Endothelial cell of umbilical vein (primary cell): ENCODE data around the gene EOGT. TPM values are rescaled to one million over a fixed set of nuclear protein-coding genes. Genes with fewer than 3 reads are reported as not detected.

Experiments
- BruUV-seq: library from RNA; stranded (reverse); fragments of 400-500 nt; replicated peaks from 2 replicates; lab custom pipeline; 2021; lab: Mats Ljungman, UMichigan
- CTCF ChIA-PET: fragments of 300-600, 350-600 bp; sonication (Branson Sonifier 250); formaldehyde crosslinking; loops from one replicate; lab custom pipeline; 2021; ENCODE audit warnings: antibody characterized with exemption, inconsistent platforms; lab: Charles Lee
- POLR2A ChIA-PET: fragments of 300-600, 350-600 bp; sonication (Branson Sonifier 250); formaldehyde crosslinking; loops from one replicate; lab custom pipeline; 2021; ENCODE audit warnings: antibody characterized with exemption, inconsistent platforms; lab: Charles Lee
- DNase-seq: peaks from one replicate; pipeline ENCODE4 v3.0.0-alpha.2; 2011; ENCODE audit warnings: low read depth, low spot score
- FAIRE-seq: peaks from 2 replicates; lab custom pipeline; 2011; peaks lifted over from hg19 to GRCh38; lab: Jason Lieb, UNC
- H2AFZ ChIP-seq: 2 replicates; pipeline ENCODE4 v1.6.0; 2012; ENCODE audit warnings: low read depth, low read length, control low read depth, inconsistent platforms
- H3K27ac ChIP-seq: 2 replicates; pipeline ENCODE4 v1.5.1; 2011; ENCODE audit warnings: low read depth, mild to moderate bottlenecking, control low read depth, low read length, moderate library complexity; ENCODE audit not compliant: insufficient read depth
- H3K27me3 ChIP-seq, 2 experiments: 2 replicates each; pipeline versions ENCODE4 v1.6.0 to v1.6.1; 2011; ENCODE audit warnings: low read length in 2 of 2, mixed read lengths in 1 of 2; ENCODE audit not compliant: control insufficient read depth in 2 of 2, insufficient read depth in 2 of 2
- H3K36me3 ChIP-seq, 2 experiments: 2 replicates in 1 of 2; 3 replicates in 1 of 2; pipeline ENCODE4 v1.5.1; 2011; ENCODE audit warnings: low read length in 2 of 2, mild to moderate bottlenecking in 1 of 2, moderate library complexity in 1 of 2; ENCODE audit not compliant: control insufficient read depth in 2 of 2, insufficient read depth in 2 of 2; ENCODE audit errors: extremely low read depth in 1 of 2
- H3K4me1 ChIP-seq: 3 replicates; pipeline ENCODE4 v1.5.1; 2011; ENCODE audit warnings: mild to moderate bottlenecking, low read length; ENCODE audit not compliant: control insufficient read depth, insufficient read depth; ENCODE audit errors: extremely low read depth
- H3K4me2 ChIP-seq: 2 replicates; pipeline ENCODE4 v1.6.1; 2011; ENCODE audit warnings: low read length, control low read depth, mixed read lengths; ENCODE audit not compliant: insufficient read depth
- H3K4me3 ChIP-seq, 3 experiments: fragments of 200-600 bp in 1 of 3; sonication (generic), shearing (Covaris generic) in 1 of 3; replicated peaks in 1 of 3; 2 replicates each; pipeline ENCODE4 v1.5.1; 2011 to 2016; ENCODE audit warnings: control low read depth in 3 of 3, low read length in 3 of 3, mild to moderate bottlenecking in 2 of 3, inconsistent platforms in 1 of 3, low read depth in 1 of 3, moderate library complexity in 1 of 3; ENCODE audit not compliant: insufficient read depth in 1 of 3
- H3K79me2 ChIP-seq: 2 replicates; pipeline ENCODE4 v1.6.0; 2012; ENCODE audit warnings: low read length, inconsistent platforms; ENCODE audit not compliant: control insufficient read depth, insufficient read depth
- H3K9ac ChIP-seq: replicated peaks from 2 replicates; pipeline ENCODE3; 2011; ENCODE audit warnings: low read length, control low read depth; ENCODE audit not compliant: insufficient read depth; ENCODE audit errors: extremely low read depth
- H3K9me1 ChIP-seq: replicated peaks from 3 replicates; pipeline ENCODE4 v1.6.0; 2011; ENCODE audit warnings: mild to moderate bottlenecking, low read length; ENCODE audit not compliant: control insufficient read depth, insufficient read depth; ENCODE audit errors: extremely low read depth
- H3K9me3 ChIP-seq: replicated peaks from 2 replicates; pipeline ENCODE4 v1.5.1; 2012; ENCODE audit warnings: low read length, inconsistent platforms; ENCODE audit not compliant: control insufficient read depth, insufficient read depth
- H4K20me1 ChIP-seq: replicated peaks from 2 replicates; pipeline ENCODE3; 2011; ENCODE audit warnings: mild to moderate bottlenecking, low read length; ENCODE audit not compliant: control insufficient read depth, insufficient read depth; ENCODE audit errors: extremely low read depth
- EZH2 ChIP-seq: IDR thresholded peaks from 2 replicates; pipeline ENCODE4 v1.6.1; 2012; ENCODE audit warnings: borderline replicate concordance, low read depth, mild to moderate bottlenecking, moderate library complexity, low read length, inconsistent platforms; ENCODE audit not compliant: severe bottlenecking
- FOS ChIP-seq: IDR thresholded peaks from 2 replicates; pipeline ENCODE4 v1.6.1; 2011; ENCODE audit warnings: mild to moderate bottlenecking, low read length, moderate library complexity, borderline replicate concordance; ENCODE audit not compliant: insufficient read depth
- GATA2 ChIP-seq: IDR thresholded peaks from 2 replicates; pipeline ENCODE4 v1.7.0; 2011; ENCODE audit warnings: low read depth, mild to moderate bottlenecking, moderate library complexity, mixed read lengths, low read length; ENCODE audit not compliant: insufficient read length, insufficient read depth
- JUN ChIP-seq: IDR thresholded peaks from 2 replicates; pipeline ENCODE4 v1.6.1; 2011; ENCODE audit warnings: borderline replicate concordance, low read depth; ENCODE audit not compliant: insufficient read length, insufficient read depth
- MYC ChIP-seq: IDR thresholded peaks from one replicate; pipeline ENCODE4 v1.6.1; 2011; ENCODE audit warnings: mild to moderate bottlenecking, low read depth, low read length
- POLR2A ChIP-seq: IDR thresholded peaks from 2 replicates; pipeline ENCODE4 v1.6.1; 2012; ENCODE audit warnings: low read depth, mild to moderate bottlenecking, control low read depth, low read length
- POLR2AphosphoS5 ChIP-seq: IDR thresholded peaks from 2 replicates; pipeline ENCODE4 v1.6.1; 2012; ENCODE audit warnings: low read depth, mild to moderate bottlenecking, control low read depth, low read length, moderate library complexity; ENCODE audit not compliant: insufficient read depth
- dilution Hi-C: fragments of 300-500 bp; cut with MboI; formaldehyde crosslinking; loops from one replicate; pipeline ENCODE4 v1.15.0; 2019; ENCODE audit warnings: low sequenced_read_pairs; ENCODE audit not compliant: extremely low pct_ligation_motif_present
- intact Hi-C: fragments of 100-400 bp; cut with micrococcal nuclease; formaldehyde crosslinking; loops from one replicate; pipeline ENCODE4 v1.10.0; 2022
- polyA plus RNA-seq, 4 experiments: library from polyadenylated mRNA; depleted of rRNA in 3 of 4; stranded (reverse) in 3 of 4; unstranded in 1 of 4; fragments of >200 nt; gene quantifications; 2 replicates each; pipeline versions ENCODE4 v1.2.1 to v1.2.3, GENCODE V29; 2011 to 2012; ENCODE audit warnings: missing spikeins in 1 of 4
- total RNA-seq: library from RNA; stranded (reverse); gene quantifications from 2 replicates; pipeline ENCODE4 v1.2.3, GENCODE V29; 2021
- TF ChIP-seq, protein P1 (sequence below), 2 donors: IDR thresholded peaks; 1 replicate in 1 of 2; 2 replicates in 1 of 2; pipeline ENCODE4 v1.5.1; 2011; ENCODE audit warnings: low read length in 2 of 2, mild to moderate bottlenecking in 2 of 2, moderate library complexity in 2 of 2, control low read depth in 1 of 2, inconsistent platforms in 1 of 2, low read depth in 1 of 2; ENCODE audit not compliant: insufficient read depth in 1 of 2; ENCODE audit errors: extremely low read depth in 1 of 2
- TF ChIP-seq, protein P2 (sequence below): IDR thresholded peaks from 2 replicates; pipeline ENCODE4 v1.6.1; 2011; ENCODE audit not compliant: insufficient read depth, insufficient read length

EOGT gene
- total and polyA plus RNA-seq, 2 donors (not counting 3 experiments of a cell fraction or from before 2014, with no cell fraction given) = 35.6 to 99.4 TPM

DNA sequence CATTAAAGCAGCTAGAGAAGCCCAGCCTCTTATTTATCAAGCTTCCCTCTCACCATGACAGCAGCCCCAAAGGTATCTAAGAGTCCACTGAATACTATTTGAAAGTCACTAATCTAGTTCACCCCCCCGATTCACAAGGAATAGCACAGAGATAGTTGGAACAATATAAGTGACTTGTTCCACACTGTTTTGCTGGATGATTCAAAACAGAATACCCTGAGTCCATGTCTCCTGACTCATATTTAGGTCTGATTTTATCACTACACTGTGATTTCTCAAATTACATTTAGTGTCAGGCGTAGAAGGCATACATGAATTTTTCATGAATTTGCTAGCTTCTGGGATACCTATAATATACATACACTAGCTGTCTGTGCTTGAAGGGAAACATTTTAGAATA, 18.7 kb upstream of the EOGT start:
- Histone ChIP-seq H3K27ac (peak overlapping the region; percentile 96), H3K9me3 (no peaks in the 10 kb centered on the region), H3K9me1 (no peaks in the 10 kb centered on the region), H3K4me2 (peak overlapping the region; percentile 59), H3K36me3 (peaks cover 7 to 29% of the 10 kb centered on the region in 2 experiments), H3K27me3 (no peaks in the 10 kb centered on the region), H2AFZ (no peak overlapping the region), H3K4me1 (peaks cover 25% of the 10 kb centered on the region), H3K9ac (peak overlapping the region; percentile 41), H4K20me1 (no peaks in the 10 kb centered on the region), H3K79me2 (peaks cover 7% of the 10 kb centered on the region), H3K4me3 (no peak overlapping the region)
- intact Hi-C loops = loop anchor here (2.0 kb wide), 1 partner anchor 51 kb away; no protein-coding TSS in a partner anchor
- FAIRE-seq (no peak), DNase-seq (peak; percentile 74)
- CTCF ChIA-PET = interaction anchor here (0.9 to 2.2 kb wide), 4 partner anchors 11 to 274 kb away, joined by 3 to 14 read pairs (median 6); partner anchors contain the start of gene EOGT
- dilution Hi-C loops = no loop called here
- no TSS peak for BruUV-seq
- no peak for TF ChIP-seq POLR2A
- TF ChIP-seq, protein P1, sequence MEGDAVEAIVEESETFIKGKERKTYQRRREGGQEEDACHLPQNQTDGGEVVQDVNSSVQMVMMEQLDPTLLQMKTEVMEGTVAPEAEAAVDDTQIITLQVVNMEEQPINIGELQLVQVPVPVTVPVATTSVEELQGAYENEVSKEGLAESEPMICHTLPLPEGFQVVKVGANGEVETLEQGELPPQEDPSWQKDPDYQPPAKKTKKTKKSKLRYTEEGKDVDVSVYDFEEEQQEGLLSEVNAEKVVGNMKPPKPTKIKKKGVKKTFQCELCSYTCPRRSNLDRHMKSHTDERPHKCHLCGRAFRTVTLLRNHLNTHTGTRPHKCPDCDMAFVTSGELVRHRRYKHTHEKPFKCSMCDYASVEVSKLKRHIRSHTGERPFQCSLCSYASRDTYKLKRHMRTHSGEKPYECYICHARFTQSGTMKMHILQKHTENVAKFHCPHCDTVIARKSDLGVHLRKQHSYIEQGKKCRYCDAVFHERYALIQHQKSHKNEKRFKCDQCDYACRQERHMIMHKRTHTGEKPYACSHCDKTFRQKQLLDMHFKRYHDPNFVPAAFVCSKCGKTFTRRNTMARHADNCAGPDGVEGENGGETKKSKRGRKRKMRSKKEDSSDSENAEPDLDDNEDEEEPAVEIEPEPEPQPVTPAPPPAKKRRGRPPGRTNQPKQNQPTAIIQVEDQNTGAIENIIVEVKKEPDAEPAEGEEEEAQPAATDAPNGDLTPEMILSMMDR (IDR thresholded peaks at IDR 0.05; ENCODE audit: extremely low read depth in 1 of 2, insufficient read depth in 1 of 2, low read depth in 1 of 2, low read length in 2 of 2) = no peak
- peak; percentile 87 for TF ChIP-seq GATA2
- TF ChIP-seq POLR2AphosphoS5 = no peak
- peak; percentile 54 for TF ChIP-seq FOS
- peak; percentile 24 for TF ChIP-seq JUN
- TF ChIP-seq, protein P2, sequence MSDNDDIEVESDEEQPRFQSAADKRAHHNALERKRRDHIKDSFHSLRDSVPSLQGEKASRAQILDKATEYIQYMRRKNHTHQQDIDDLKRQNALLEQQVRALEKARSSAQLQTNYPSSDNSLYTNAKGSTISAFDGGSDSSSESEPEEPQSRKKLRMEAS = no peak
- TF ChIP-seq EZH2 = no peak
- no peak for TF ChIP-seq MYC
- POLR2A ChIA-PET = interaction anchor here (0.7 to 3.2 kb wide), 3 partner anchors 19 to 773 kb away, joined by 3 to 8 read pairs (median 5); partner anchors contain the start of gene EOGT
